PC-3 (cell line): Measurements from ENCODE around the gene PARP15. TPM values are rescaled to one million over a fixed set of nuclear protein-coding genes. Genes with fewer than 3 reads are reported as not detected.

Source experiments
- ATAC-seq: fragments of 200-7000 bp; cut with Tn5 transposase; 2 replicates; pipeline ENCODE4 v1.9.1; 2020; ENCODE audit warnings: mild to moderate bottlenecking, moderate library complexity
- BruUV-seq: library from RNA; stranded (reverse); fragments of 400-500 nt; replicated peaks from 2 replicates; lab custom pipeline; 2021; lab: Mats Ljungman, UMichigan
- CTCF ChIA-PET: fragments of 300-600 bp; sonication (Branson Sonifier 250); formaldehyde crosslinking; loops from one replicate; lab custom pipeline; 2022; ENCODE audit warnings: antibody characterized with exemption; lab: Charles Lee
- POLR2A ChIA-PET: fragments of 300-600 bp; sonication (Branson Sonifier 250); formaldehyde crosslinking; loops from one replicate; lab custom pipeline; 2022; ENCODE audit warnings: antibody characterized with exemption; ENCODE audit not compliant: unreplicated experiment; lab: Charles Lee
- DNase-seq: peaks from one replicate; pipeline ENCODE4 v3.0.0-alpha.2; 2015
- H2AFZ ChIP-seq: fragments of 300-600 bp; sonication (generic); 2 replicates; pipeline ENCODE4 v1.6.0; 2016; ENCODE audit warnings: antibody characterized with exemption, low read length
- H3F3A ChIP-seq: fragments of 300-600 bp; sonication (generic); one replicate; pipeline ENCODE4 v1.6.0; 2017; ENCODE audit warnings: antibody characterized with exemption, low read length, control low read depth, mild to moderate bottlenecking; ENCODE audit not compliant: unreplicated experiment
- H3K27ac ChIP-seq: fragments of 300-600 bp; sonication (generic); 2 replicates; pipeline ENCODE4 v1.5.1; 2016; ENCODE audit warnings: mild to moderate bottlenecking, low read length
- H3K27me3 ChIP-seq: fragments of 300-600 bp; sonication (generic); 2 replicates; pipeline ENCODE4 v1.6.1; 2016; ENCODE audit warnings: low read length, mixed read lengths
- H3K36me3 ChIP-seq: fragments of 300-600 bp; sonication (generic); 2 replicates; pipeline ENCODE4 v1.6.1; 2016; ENCODE audit warnings: low read depth, mixed run types, low read length, mixed read lengths
- H3K4me1 ChIP-seq: fragments of 300-600 bp; sonication (generic); 2 replicates; pipeline ENCODE4 v1.5.1; 2016; ENCODE audit warnings: low read length; ENCODE audit not compliant: insufficient read depth
- H3K4me2 ChIP-seq: fragments of 300-600 bp; sonication (generic); 2 replicates; pipeline ENCODE4 v1.6.0; 2016; ENCODE audit warnings: low read length
- H3K4me3 ChIP-seq: fragments of 300-600 bp; sonication (generic); 2 replicates; pipeline ENCODE4 v1.5.1; 2016; ENCODE audit warnings: mild to moderate bottlenecking, low read length, mixed read lengths
- H3K79me2 ChIP-seq: fragments of 300-600 bp; sonication (generic); 2 replicates; pipeline ENCODE4 v1.6.1; 2017; ENCODE audit warnings: low read length, mixed read lengths
- H3K9ac ChIP-seq: fragments of 300-600 bp; sonication (generic); 2 replicates; pipeline ENCODE4 v1.6.0; 2016; ENCODE audit warnings: mild to moderate bottlenecking, low read length
- H3K9me2 ChIP-seq: fragments of 300-600 bp; sonication (generic); replicated peaks from 2 replicates; pipeline ENCODE4 v1.6.1; 2016; ENCODE audit warnings: mixed run types, low read length, mixed read lengths
- H3K9me3 ChIP-seq: fragments of 300-600 bp; sonication (generic); 2 replicates; pipeline ENCODE4 v1.6.1; 2016; ENCODE audit warnings: low read length, mixed read lengths
- H4K20me1 ChIP-seq: fragments of 300-600 bp; sonication (generic); 2 replicates; pipeline ENCODE4 v1.6.1; 2016; ENCODE audit warnings: low read length, mixed read lengths
- CTCF ChIP-seq: fragments of 300-600 bp; sonication (generic); conservative IDR thresholded peaks from 2 replicates; pipeline ENCODE4 v1.5.1; 2017; ENCODE audit warnings: antibody characterized with exemption, low read depth, mild to moderate bottlenecking, low read length
- EZH2 ChIP-seq: fragments of 300-600 bp; sonication (generic); IDR thresholded peaks from one replicate; pipeline ENCODE4 v1.6.1; 2017; ENCODE audit warnings: antibody characterized with exemption, mild to moderate bottlenecking, low read length; ENCODE audit not compliant: unreplicated experiment
- EZH2phosphoT487 ChIP-seq: fragments of 300-600 bp; sonication (generic); IDR thresholded peaks from 2 replicates; pipeline ENCODE4 v1.6.1; 2018; ENCODE audit warnings: mild to moderate bottlenecking, antibody characterized with exemption, low read length, borderline replicate concordance
- intact Hi-C: fragments of 100-400 bp; cut with micrococcal nuclease; formaldehyde crosslinking; loops from 2 replicates; pipeline ENCODE4 v1.9.0; 2023
- total RNA-seq: library from RNA; depleted of rRNA; stranded (reverse); fragments of >200 nt; gene quantifications from 2 replicates; pipeline ENCODE4 v1.2.3, GENCODE V29; 2014

The PARP15 gene
- total RNA-seq, 1 experiment from 2014 or later: not detected

DNA sequence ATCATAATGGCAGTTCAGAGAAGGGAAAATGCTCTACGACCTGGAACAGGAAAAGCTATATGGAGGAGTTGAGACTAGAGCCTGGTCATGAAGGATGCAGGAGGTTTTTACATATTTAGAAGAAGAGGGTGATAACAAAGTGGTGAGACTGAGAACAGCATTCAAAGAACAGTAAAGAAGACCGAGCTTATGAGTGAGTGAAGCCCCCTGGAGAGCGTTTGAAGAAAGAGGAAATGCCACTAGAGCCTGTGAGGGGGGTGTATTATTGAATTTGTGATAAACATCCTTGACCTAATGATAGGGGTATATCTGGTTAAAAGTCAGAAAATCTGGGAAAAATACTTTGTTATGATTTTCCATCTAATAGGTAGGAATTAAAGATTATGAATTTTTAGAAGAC is 17.5 kb upstream of the PARP15 start:
- Histone ChIP-seq H3K4me2 (no peak overlapping the region), H3K9me3 (no peaks in the 10 kb centered on the region), H2AFZ (no peak overlapping the region), H3K27me3 (no peaks in the 10 kb centered on the region), H3K4me1 (peaks cover 28% of the 10 kb centered on the region), H3K9me2 (no peaks in the 10 kb centered on the region), H4K20me1 (no peaks in the 10 kb centered on the region), H3K36me3 (no peaks in the 10 kb centered on the region), H3K27ac (no peak overlapping the region), H3K79me2 (peaks cover 15% of the 10 kb centered on the region), H3F3A (no peaks in the 10 kb centered on the region), H3K4me3 (no peak overlapping the region), H3K9ac (no peak overlapping the region)
- no peak for DNase-seq
- ATAC-seq: no peak
- intact Hi-C loops: loop anchor here (1.0 to 5.0 kb wide), 4 partner anchors 13 to 232 kb away; partner anchors contain the start of genes HSPBAP1 and KPNA1
- no peak for TF ChIP-seq EZH2phosphoT487
- no peak for TF ChIP-seq EZH2
- no peak for TF ChIP-seq CTCF
- CTCF ChIA-PET: no interaction called here
- POLR2A ChIA-PET: no interaction called here
- BruUV-seq: no TSS peak

DNA sequence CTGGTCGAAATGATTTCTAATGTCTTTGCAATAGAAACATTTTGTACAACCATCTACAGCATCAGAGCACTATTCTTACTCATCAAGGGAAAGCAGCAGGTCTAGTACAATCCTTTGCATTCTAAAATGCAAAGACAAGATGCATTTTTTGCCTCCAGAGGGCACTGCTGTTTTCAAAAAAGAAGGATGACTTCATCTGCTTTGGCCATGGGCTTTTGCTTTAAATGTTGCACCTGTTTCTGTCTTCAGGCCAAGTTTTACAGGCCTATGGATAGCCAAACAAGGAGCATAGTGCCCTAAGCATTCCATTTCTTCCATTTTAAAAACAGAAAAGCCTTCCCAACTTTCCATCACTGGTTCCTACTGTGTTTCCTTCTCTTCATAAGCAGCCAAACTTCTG is 16.8 kb upstream of the PARP15 start:
- H3F3A ChIP-seq: no peaks in the 10 kb centered on the region
- no peaks in the 10 kb centered on the region for H3K27me3 ChIP-seq
- H3K79me2 ChIP-seq: peaks cover 21% of the 10 kb centered on the region
- no peak overlapping the region for H3K9ac ChIP-seq
- H3K4me1 ChIP-seq: peaks cover 26% of the 10 kb centered on the region
- ATAC-seq: peak; percentile 16
- DNase-seq: peak; percentile 94
- no peak for TF ChIP-seq EZH2
- TF ChIP-seq CTCF: peak; percentile 88
- no peaks in the 10 kb centered on the region for H4K20me1 ChIP-seq
- intact Hi-C loops: loop anchor here (1.0 to 5.0 kb wide), 4 partner anchors 13 to 232 kb away; partner anchors contain the start of genes HSPBAP1 and KPNA1
- no peak overlapping the region for H3K4me3 ChIP-seq
- no peaks in the 10 kb centered on the region for H3K9me3 ChIP-seq
- H3K27ac ChIP-seq: no peak overlapping the region
- no peaks in the 10 kb centered on the region for H3K9me2 ChIP-seq
- no peak overlapping the region for H2AFZ ChIP-seq
- ChIA-PET POLR2A (no interaction called here), CTCF (no interaction called here)
- H3K36me3 ChIP-seq: no peaks in the 10 kb centered on the region
- no peak overlapping the region for H3K4me2 ChIP-seq
- BruUV-seq: no TSS peak

GRCh38 chr3:122562923-122563716 is 14.3 kb upstream of the PARP15 start:
- ATAC-seq (no peak), DNase-seq (no peak)
- Histone ChIP-seq H3K79me2 (peaks cover 24% of the 10 kb centered on the region), H3K4me2 (peak overlapping the region; percentile 92), H3K4me1 (peaks cover 20% of the 10 kb centered on the region), H3K36me3 (no peaks in the 10 kb centered on the region), H3F3A (no peaks in the 10 kb centered on the region), H2AFZ (peak overlapping the region; percentile 89), H3K9ac (peak overlapping the region; percentile 90), H3K9me2 (no peaks in the 10 kb centered on the region), H3K27me3 (no peaks in the 10 kb centered on the region), H3K4me3 (peak overlapping the region; percentile 81), H3K9me3 (no peaks in the 10 kb centered on the region), H3K27ac (no peak overlapping the region; the same call in 1 of the 2 replicates), H4K20me1 (no peaks in the 10 kb centered on the region)
- TF ChIP-seq EZH2 (no peak), CTCF (no peak), EZH2phosphoT487 (no peak)
- BruUV-seq: no TSS peak
- POLR2A ChIA-PET: no interaction called here
- CTCF ChIA-PET: no interaction called here
- intact Hi-C loops: loop anchor here (5.0 kb wide), 1 partner anchor 229 kb away; the partner anchor contains the start of gene HSPBAP1
